GM19035 (cell line): Measurements from ENCODE around the gene FKBP7.
A peak's percentile ranks its signal among the peaks of the same experiment; 100 is the strongest.
"Not testable (repeated sequence)": the region's sequence is repeated elsewhere in the genome, so short reads cannot be mapped to it uniquely, and the experiment has no call there.

ENCODE experiments used
- ATAC-seq: cut with Tn5 transposase; IDR thresholded peaks from one replicate; pipeline ENCODE4 v1.9.1; 2021; ENCODE audit not compliant: unreplicated experiment

FKBP7 gene

DNA sequence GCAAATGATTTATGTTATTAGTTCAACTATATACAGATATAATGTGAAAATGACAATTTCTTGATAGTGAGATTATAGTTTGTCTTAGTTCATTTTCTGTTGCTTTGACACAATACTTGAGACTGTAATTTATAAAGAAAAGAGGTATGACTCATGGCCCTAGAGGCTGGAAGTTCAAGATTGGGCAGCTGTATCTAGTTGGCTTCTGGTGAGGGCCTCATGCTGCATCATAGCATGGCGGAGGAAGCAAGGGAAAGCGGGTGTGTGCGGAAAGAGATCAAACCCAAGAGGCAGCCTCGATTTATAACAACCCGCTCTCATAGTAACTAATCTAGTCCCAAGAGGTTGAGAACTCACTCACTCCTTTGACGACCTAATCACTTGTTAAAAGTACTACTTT, 13.2 kb upstream of the FKBP7 start:
- ATAC-seq: no peak

DNA sequence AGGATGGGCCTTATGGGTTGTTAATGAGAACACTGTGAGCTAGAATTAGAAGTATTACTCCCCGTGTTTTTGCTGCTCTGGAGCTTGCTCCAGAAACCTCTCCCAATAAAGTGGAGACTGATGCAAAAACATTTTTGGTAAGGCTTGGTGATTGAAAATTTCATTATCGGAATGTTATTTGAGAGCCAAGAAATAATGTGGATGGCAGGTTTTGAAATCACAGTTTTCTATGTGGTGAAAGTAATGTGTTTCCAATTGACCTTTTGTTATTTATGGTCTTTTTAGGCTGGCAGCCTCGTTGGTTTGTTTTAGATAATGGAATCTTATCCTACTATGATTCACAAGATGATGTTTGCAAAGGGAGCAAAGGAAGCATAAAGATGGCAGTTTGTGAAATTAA, 7.0 kb upstream of the FKBP7 start:
- ATAC-seq: no peak

GRCh38 chr2:178484245-178485041, 6.0 kb upstream of the FKBP7 start:
- ATAC-seq: no peak

GRCh38 chr2:178482437-178482836, 4.0 kb upstream of the FKBP7 start:
- peak; percentile 21 for ATAC-seq

DNA sequence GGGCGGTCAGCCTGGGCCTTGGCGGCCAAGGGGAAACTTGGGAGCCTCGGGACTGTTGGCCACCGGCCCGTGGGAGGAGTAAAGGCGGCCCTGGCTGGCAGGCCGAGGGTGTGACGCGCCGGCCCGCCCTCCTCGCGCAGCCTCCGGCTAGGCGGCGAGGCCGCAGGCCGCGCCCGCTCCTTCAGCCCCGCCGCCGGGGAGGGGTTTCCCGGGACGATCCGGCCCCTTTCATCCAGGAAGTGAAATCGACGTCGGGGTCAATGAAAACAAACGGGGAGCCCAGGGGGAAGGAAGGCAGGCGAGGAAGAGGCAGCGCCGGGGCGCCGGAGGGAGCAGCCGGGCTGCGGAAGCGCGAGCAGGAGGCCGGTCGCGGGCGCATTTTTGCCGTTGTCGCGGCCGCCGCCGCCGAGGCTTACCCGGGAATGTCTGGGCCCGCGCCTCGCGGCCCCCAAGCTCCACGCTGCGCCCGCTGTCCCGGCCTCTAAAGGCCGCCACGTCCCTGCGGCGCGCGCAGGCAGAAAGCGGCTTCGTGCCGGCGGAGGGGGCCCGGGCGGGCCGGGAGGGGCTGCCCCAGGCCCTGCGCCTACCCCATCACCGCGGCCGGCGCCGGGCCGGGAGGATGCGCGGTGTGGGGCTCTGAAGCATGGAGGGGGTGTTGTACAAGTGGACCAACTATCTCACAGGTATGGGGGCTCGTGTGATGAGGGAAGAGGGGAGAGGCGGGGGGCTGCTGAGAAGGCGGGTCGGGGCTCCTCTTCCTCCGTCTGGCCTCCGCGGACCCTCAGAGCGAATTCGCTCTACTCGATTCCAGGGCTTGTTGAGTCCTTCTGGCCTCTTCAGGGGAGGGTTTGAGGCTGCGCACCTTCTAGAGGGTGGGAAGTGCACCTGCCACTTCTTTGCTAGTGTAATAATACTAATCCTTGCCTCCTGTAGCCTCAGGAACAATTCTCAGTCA, 2.1 kb upstream of the FKBP7 start, which contains the start of gene PLEKHA3:
Gene PLEKHA3, plus strand, starts transcription at position 231 of the 955 bp plus-strand sequence. Its CDS starts 413 bp downstream, at position 644.
- peak; percentile 71 for ATAC-seq

DNA sequence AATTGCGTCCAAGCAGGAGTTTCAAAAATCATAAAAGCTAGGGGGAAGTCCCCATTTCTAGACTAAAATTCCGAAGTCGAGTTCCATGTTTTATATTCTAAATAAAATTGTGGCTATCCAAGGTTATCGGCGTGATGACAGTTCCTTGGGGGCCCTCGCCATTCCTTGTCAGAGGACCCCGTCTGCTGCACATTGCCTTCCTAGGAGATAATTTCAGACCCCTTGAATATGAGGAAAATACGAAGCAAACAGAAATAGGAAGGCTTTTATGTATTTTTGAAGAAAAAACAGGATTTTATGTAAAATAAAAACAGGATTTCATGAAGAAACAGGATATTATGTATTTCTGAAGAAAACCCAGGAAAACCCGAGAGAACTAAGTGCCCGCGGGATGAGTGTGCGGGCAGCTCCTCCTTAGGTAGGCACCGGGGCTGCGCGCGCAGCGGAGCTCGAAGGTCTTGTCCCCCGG, 1.4 kb upstream of the FKBP7 start:
- ATAC-seq: no peak

DNA sequence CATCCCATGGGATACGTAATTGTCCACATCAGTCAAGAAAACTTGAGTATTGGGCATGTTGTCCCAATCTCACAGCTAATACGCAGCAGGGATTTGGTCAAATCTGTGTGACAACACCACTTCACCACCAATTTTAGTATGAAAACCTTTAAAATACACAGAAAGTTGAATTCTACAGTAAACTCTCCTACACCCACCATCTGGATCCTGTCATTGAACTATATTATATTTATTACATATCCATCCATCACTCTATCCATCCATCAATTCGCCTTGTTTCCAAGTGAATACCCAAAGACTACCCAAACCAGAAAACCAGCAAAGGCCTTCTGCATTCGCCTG, 846 bp upstream of the FKBP7 start:
- no peak for ATAC-seq

DNA sequence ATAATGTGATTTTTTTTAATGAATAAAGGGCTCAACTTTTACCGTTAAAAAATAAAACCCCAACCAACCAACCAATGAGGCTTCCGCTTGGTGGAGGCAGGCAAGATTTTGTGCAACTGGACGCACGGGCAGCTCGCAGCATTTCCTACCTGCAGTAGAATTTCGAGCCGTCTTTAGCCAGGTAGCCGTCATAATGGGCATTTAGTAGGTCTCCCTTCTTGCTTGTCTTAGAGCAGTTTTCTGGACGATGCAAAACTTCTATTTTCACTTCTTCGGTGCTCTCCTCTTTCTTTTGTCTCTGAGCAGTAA, 316 bp downstream of the FKBP7 start:
- ATAC-seq: peak; percentile 7

GRCh38 chr2:178477443-178478129, 814 bp downstream of the FKBP7 start:
- ATAC-seq: no peak

DNA sequence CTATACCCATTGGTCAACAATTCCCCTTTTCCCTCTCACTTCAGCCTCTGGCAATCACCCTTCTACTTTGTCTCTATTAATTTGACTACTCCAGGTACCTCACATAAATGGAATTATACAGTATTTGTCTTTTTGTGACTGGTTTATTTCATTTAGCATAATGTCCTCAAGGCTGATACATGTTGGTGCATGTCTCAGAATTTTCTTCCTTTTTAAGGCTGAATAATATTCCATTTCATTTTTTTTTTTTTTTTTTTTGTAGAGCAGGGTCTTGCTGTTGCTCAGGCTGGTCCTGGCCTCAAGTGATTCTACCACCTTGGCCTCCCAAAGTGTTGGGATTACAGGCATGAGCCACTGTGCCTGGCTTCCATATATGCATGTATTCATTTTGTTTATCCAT, 1.9 kb downstream of the FKBP7 start:
- no peak for ATAC-seq

DNA sequence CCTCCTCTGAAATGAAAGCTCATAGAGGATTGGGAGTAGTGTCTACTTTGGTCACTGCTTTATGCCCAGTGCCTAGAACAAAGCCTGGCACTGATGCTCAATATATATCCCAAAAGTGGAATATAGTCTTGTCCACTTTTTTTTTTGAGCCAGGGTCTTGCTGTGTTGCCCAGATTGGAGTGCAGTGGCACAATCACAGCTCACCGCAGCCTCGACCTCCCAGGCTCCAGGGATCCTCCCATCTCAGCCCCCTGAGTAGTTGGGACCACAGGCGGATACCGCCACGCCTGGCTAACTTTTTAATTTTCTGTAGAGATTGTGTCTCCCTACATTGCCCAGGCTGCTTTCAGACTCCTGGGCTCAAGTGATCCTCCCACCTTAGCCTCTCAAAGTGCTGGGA, 3.8 kb downstream of the FKBP7 start:
- no peak for ATAC-seq

GRCh38 chr2:178473931-178474330, 4.5 kb downstream of the FKBP7 start:
- ATAC-seq: no peak

DNA sequence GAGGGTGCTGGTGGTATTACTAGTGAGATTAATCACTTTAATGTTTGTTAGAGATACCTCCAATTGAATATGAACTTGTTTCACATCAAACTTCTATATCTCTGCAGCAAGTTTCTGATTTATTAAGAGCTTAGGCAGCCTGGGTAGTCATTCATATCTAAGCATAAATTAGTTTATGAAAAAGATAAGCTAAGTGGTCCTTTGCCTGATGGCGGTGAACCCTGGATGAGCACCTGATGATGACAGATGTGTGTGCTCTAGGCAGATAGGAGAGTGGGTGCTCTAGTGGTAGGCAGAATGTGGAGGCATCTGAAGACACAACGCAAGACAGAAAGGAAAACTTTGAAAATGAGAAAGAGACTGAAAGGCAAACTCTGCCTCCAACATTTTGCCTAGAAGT, 5.0 kb downstream of the FKBP7 start:
- no peak for ATAC-seq

GRCh38 chr2:178471313-178471712, 7.1 kb downstream of the FKBP7 start:
- ATAC-seq: not testable (repeated sequence)

GRCh38 chr2:178469219-178469849, 9.1 kb downstream of the FKBP7 start:
- ATAC-seq: no peak

DNA sequence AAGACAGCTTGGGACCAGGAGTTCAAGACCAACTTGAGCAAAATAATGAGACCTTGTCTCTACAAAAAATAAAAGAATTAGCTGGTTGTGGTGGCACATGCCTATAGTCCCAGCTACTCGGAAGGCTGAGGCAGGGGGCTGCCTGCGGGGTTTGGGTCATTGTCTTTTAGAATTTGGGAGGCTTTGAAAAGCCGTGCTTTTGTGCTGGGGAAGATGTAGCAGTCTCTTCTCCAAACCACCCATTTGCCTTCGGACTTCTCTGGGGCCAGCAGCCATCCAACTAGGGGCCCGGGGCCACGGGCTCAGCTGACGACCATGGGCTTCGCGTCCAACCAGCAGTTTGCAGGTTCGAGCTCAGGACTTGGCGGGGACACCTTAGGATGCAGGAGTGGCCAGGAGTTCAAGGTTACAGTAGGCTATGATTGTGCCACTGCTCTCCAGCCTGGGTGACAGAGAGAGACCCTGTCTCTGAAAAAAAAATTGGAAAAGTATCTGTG, 21.0 kb downstream of the FKBP7 start:
- ATAC-seq: no peak

DNA sequence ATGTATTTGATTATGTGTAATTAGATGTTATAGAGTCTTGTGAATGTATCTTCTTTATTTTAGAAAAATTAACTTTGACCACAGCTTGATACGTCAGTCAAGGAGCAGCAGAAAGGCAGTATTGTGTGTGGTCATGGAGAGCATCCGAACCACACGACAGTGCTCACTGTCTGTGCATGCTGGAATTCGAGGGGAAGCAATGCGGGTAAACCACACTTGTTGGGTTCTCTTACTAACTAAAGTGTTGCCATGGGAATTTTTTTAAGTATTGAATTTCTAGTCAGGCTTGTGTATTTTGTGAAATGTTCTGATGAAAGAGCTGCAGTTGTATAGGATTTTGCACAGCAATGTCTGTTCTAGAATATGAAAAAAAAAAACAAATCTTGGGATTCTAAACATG, 22.5 kb downstream of the FKBP7 start:
- no peak for ATAC-seq

- ATAC-seq: no peak
Observed at GRCh38 chr2:178452870-178453269, 25.5 kb downstream of the FKBP7 start.

DNA sequence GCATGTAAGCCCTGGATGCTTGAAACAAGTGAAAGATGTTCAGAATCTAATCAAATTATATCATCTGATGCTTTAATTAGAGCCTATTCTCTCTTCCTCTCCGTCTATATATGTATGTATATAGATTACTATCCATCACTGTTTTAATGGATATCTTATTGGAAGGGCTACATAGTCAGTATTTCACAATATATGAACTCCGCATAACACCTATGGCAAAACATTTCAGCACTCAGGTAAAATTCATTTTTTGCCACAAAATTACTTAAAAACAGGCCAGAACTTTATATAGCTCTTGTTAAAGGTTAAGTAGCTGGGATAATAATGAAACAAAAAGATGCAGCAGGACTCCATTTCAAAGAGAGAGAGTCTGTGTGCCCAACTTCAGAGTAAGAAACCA, 26.1 kb downstream of the FKBP7 start:
- no peak for ATAC-seq

DNA sequence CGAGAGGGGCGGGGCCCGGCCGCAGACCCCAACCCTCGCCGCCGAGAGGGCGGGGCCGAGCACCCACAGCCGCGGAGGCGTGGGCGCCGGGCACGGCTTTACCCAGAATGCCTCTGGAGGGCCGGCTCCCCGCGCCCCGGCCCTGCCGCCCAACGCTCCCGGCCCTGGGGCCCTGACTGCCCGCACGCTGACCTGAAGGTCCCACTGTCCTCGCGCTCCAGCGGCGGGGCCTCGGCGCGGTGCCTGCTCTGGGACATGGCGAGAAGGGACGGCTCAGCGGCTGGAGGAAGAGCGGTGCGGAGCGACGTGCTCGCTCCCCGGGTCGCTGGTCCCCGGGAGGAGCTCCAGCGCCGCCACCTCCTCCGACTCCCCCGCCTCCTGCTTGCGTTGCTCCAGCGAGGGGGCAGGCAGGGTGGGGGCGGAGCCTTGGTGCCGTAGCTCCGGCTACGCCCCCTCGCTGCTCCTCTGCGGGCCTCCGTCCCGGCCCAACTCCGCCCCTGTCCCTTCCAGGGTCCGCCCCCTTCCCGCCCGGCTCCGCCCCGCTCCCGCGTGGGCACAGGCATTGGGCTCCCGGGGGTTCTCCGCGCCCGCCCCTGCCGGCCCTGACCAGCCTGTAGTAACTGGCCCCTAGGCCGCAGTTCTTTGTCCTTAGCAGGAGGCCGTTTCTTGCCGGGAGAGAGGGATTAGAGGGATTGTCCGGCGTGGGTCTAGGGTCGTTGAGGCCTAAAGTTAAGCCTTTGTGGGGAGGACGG, 27.4 kb downstream of the FKBP7 start, which contains the start of the genes PJVK and PRKRA:
Gene PJVK, plus strand, starts transcription at position 605 of the 752 bp plus-strand sequence. CDS start 2,032 bp downstream, outside the sequence.
Gene PRKRA, minus strand, starts transcription at position 402 of the 752 bp plus-strand sequence. Its CDS starts 145 bp downstream, at position 257.
- peak; percentile 80 for ATAC-seq
